ENCODE measurements around the gene C2orf92.

The C2orf92 gene

GRCh38 chr2:97742381-97742847 is 72.9 kb downstream of the C2orf92 start:
- no peak for DNase-seq (ENCODE audit: extremely low spot score)
- TF ChIP-seq HDGF (IDR thresholded peaks at IDR 0.05; ENCODE audit: borderline replicate concordance) = no peak
- no peak for TF ChIP-seq LEF1 (IDR thresholded peaks at IDR 0.05; ENCODE audit: borderline replicate concordance)
- TF ChIP-seq TARDBP (IDR thresholded peaks at IDR 0.05) = no peak
- TF ChIP-seq ZNF384 (IDR thresholded peaks at IDR 0.05) = no peak
- TF ChIP-seq FOXA1 (IDR thresholded peaks at IDR 0.05) = no peak
- TF ChIP-seq SUZ12 (IDR thresholded peaks at IDR 0.05) = no peak
- no peak for TF ChIP-seq FOXK2 (IDR thresholded peaks at IDR 0.05)
- TF ChIP-seq NFRKB (IDR thresholded peaks at IDR 0.05) = no peak
- no peak for TF ChIP-seq L3MBTL2 (conservative IDR thresholded peaks at IDR 0.05)
- no peak for TF ChIP-seq ARNT (IDR thresholded peaks at IDR 0.05)
- no peak for TF ChIP-seq CTBP1 (IDR thresholded peaks at IDR 0.05; ENCODE audit: borderline replicate concordance)
- TF ChIP-seq FOXM1 (IDR thresholded peaks at IDR 0.05; ENCODE audit: borderline replicate concordance) = no peak
- CTCF ChIA-PET = interaction anchor here (2.1 to 3.0 kb wide), 2 partner anchors 32 to 42 kb away, joined by 5 to 13 read pairs; no protein-coding TSS in a partner anchor
- POLR2A ChIA-PET = interaction anchor here (1.9 to 2.3 kb wide), 2 partner anchors 78 to 96 kb away, joined by 4 to 8 read pairs; partner anchors contain the start of genes ACTR1B and COX5B

GRCh38 chr2:97743913-97744312 is 74.4 kb downstream of the C2orf92 start:
- TF ChIP-seq FOXK2 (IDR thresholded peaks at IDR 0.05) (no peak), SUZ12 (IDR thresholded peaks at IDR 0.05) (no peak), SP1 (IDR thresholded peaks at IDR 0.05) (no peak), LEF1 (IDR thresholded peaks at IDR 0.05; ENCODE audit: borderline replicate concordance) (no peak), TARDBP (IDR thresholded peaks at IDR 0.05) (no peak), FOXM1 (IDR thresholded peaks at IDR 0.05; ENCODE audit: borderline replicate concordance) (no peak)
- TF ChIP-seq, protein P1, sequence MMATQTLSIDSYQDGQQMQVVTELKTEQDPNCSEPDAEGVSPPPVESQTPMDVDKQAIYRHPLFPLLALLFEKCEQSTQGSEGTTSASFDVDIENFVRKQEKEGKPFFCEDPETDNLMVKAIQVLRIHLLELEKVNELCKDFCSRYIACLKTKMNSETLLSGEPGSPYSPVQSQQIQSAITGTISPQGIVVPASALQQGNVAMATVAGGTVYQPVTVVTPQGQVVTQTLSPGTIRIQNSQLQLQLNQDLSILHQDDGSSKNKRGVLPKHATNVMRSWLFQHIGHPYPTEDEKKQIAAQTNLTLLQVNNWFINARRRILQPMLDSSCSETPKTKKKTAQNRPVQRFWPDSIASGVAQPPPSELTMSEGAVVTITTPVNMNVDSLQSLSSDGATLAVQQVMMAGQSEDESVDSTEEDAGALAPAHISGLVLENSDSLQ (IDR thresholded peaks at IDR 0.05) = no peak
- DNase-seq (ENCODE audit: extremely low spot score) = no peak
- ChIA-PET CTCF (interaction anchor here (2.1 kb wide), 1 partner anchor 30 kb away, joined by 5 read pairs; no protein-coding TSS in a partner anchor), POLR2A (no interaction called here)

DNA sequence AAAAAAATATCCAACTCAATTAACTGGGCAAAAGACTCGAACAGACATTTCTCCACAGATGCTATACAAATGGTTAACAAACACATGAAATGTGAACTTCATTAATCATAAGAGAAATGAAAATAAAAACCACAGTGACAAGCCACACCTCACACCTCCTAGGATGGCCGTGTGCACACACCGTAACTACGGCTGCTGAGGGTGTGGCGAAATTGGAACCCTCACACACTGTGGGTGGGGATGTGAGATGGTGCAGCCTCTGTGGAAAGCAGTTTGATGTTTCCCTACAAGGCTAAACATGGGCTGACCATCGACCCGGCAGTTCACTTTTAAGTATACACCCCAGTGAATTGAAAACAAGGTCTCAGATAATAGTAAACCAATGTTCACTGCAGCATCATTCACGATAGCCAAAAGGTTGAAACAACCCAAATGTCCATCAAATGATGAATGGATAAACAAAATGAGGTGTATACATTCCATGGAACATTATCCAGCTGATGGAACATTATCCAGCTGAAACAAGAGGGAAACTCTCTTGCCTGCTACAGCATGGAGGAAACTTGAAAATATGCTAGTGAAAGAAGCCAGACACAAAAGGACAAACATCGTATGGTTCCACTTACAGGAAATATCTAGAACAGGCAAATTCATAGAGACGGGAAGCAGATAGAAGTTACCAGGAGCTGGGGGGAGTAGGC is 76.1 kb downstream of the C2orf92 start:
- CTCF ChIA-PET = no interaction called here
- DNase-seq (ENCODE audit: extremely low spot score) = no peak
- TF ChIP-seq SP1 (IDR thresholded peaks at IDR 0.05) (no peak), ARNT (IDR thresholded peaks at IDR 0.05) (no peak), L3MBTL2 (conservative IDR thresholded peaks at IDR 0.05) (no peak), ELF4 (IDR thresholded peaks at IDR 0.05) (no peak)

GRCh38 chr2:97747285-97747684 is 77.8 kb downstream of the C2orf92 start:
- no peak for DNase-seq (ENCODE audit: extremely low spot score)
- POLR2A ChIA-PET = no interaction called here
- TF ChIP-seq BHLHE40 (IDR thresholded peaks at IDR 0.05; ENCODE audit: borderline replicate concordance) (no peak), TARDBP (IDR thresholded peaks at IDR 0.05) (no peak), SUZ12 (IDR thresholded peaks at IDR 0.05) (no peak), L3MBTL2 (conservative IDR thresholded peaks at IDR 0.05) (no peak), ARNT (IDR thresholded peaks at IDR 0.05) (no peak), NFRKB (IDR thresholded peaks at IDR 0.05) (no peak), CTBP1 (IDR thresholded peaks at IDR 0.05; ENCODE audit: borderline replicate concordance) (no peak), FOXK2 (IDR thresholded peaks at IDR 0.05) (no peak), ZNF384 (IDR thresholded peaks at IDR 0.05) (no peak), HDGF (IDR thresholded peaks at IDR 0.05; ENCODE audit: borderline replicate concordance) (no peak), LEF1 (IDR thresholded peaks at IDR 0.05; ENCODE audit: borderline replicate concordance) (no peak), FOXM1 (IDR thresholded peaks at IDR 0.05; ENCODE audit: borderline replicate concordance) (no peak), ELF4 (IDR thresholded peaks at IDR 0.05) (no peak), SP1 (IDR thresholded peaks at IDR 0.05) (no peak), FOXA1 (IDR thresholded peaks at IDR 0.05) (no peak)
- TF ChIP-seq, protein P1 (IDR thresholded peaks at IDR 0.05) = no peak
- CTCF ChIA-PET = no interaction called here

More for the DNA sequence above, 76.1 kb downstream of the C2orf92 start:
- POLR2A ChIA-PET = no interaction called here

DNA sequence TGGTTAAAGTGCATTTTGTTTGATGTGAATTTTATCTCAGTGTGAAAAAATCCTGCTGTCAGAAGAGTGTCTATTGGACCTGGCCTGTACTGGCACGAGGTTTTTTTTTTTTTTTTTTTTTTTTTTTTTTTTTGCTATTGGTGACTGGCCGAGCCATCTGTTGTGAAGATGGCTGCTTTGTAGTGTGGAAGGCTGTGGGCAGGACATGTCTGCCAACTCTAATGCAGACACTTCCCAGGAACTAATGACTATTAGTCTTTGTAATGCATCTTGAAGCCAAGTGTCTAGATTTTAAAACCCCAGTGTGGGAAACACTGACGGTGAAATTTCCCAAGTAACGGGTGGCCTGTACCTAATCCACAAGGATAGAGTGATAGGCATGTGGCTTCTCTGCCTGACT is 78.2 kb downstream of the C2orf92 start:
- TF ChIP-seq LEF1 (IDR thresholded peaks at IDR 0.05; ENCODE audit: borderline replicate concordance) (no peak), HDGF (IDR thresholded peaks at IDR 0.05; ENCODE audit: borderline replicate concordance) (no peak), FOXK2 (IDR thresholded peaks at IDR 0.05) (no peak), SUZ12 (IDR thresholded peaks at IDR 0.05) (no peak), TARDBP (IDR thresholded peaks at IDR 0.05) (no peak), NFRKB (IDR thresholded peaks at IDR 0.05) (no peak), L3MBTL2 (conservative IDR thresholded peaks at IDR 0.05) (no peak), FOXA1 (IDR thresholded peaks at IDR 0.05) (no peak), BHLHE40 (IDR thresholded peaks at IDR 0.05; ENCODE audit: borderline replicate concordance) (no peak), FOXM1 (IDR thresholded peaks at IDR 0.05; ENCODE audit: borderline replicate concordance) (no peak), ARNT (IDR thresholded peaks at IDR 0.05) (no peak), SP1 (IDR thresholded peaks at IDR 0.05) (no peak), ZNF384 (IDR thresholded peaks at IDR 0.05) (no peak), CTBP1 (IDR thresholded peaks at IDR 0.05; ENCODE audit: borderline replicate concordance) (no peak), ELF4 (IDR thresholded peaks at IDR 0.05) (no peak)
- TF ChIP-seq, protein P1 (IDR thresholded peaks at IDR 0.05) = no peak
- no peak for DNase-seq (ENCODE audit: extremely low spot score)
- ChIA-PET CTCF (interaction anchor here (1.3 to 1.5 kb wide), 5 partner anchors 14 to 49 kb away, joined by 3 to 5 read pairs (median 4); no protein-coding TSS in a partner anchor), POLR2A (no interaction called here)

DNA sequence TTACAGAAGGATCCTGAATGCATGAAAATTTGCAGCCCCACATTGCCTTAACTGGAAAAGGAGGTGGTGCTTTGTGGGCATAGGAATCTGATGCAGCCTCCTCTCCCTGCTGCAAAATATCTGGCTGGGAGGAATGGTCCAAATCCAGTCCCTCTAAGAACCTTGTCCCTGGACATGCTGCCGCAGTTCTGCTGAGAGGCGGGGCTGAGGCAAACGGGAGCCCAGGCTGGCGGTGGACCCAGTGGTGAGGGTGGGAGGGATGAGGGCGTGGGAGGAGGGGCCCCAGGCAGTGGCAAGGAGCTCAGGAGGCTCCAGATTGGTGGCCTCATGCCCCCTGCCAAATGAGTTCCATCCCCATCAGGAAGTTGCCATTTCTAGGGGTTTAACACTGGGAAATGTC is 80.1 kb downstream of the C2orf92 start:
- no peak for DNase-seq (ENCODE audit: extremely low spot score)
- ChIA-PET CTCF (no interaction called here), POLR2A (no interaction called here)
- TF ChIP-seq BHLHE40 (IDR thresholded peaks at IDR 0.05; ENCODE audit: borderline replicate concordance) = no peak
- TF ChIP-seq FOXM1 (IDR thresholded peaks at IDR 0.05; ENCODE audit: borderline replicate concordance) = no peak
- TF ChIP-seq, protein P1 (IDR thresholded peaks at IDR 0.05) = no peak
- no peak for TF ChIP-seq SP1 (IDR thresholded peaks at IDR 0.05)

Data from HEK293T (cell line).